A673 (cell line): ENCODE data around the gene MYO1E.

ENCODE experiments used
- CTCF ChIP-seq: fragments of 300-800, 200-600 bp; sonication (generic); conservative IDR thresholded peaks from 2 replicates; pipeline ENCODE4 v1.5.1; 2017; ENCODE audit warnings: low read depth, mild to moderate bottlenecking, antibody characterized with exemption, low read length, moderate library complexity, mixed read lengths
- EZH2 ChIP-seq: fragments of 200-600 bp; sonication (generic); IDR thresholded peaks from 2 replicates; pipeline ENCODE4 v1.6.1; 2017; ENCODE audit warnings: borderline replicate concordance, low read depth, mild to moderate bottlenecking, mixed read lengths, antibody characterized with exemption, low read length; ENCODE audit not compliant: poor library complexity, severe bottlenecking

GRCh38 chr15:59203657-59204056 lies 169.0 kb downstream of the MYO1E start:
- TF ChIP-seq CTCF (no peak), EZH2 (no peak)
